ENCODE results near the gene C15orf39.
"Not testable (repeated sequence)": the region's sequence is repeated elsewhere in the genome, so short reads cannot be mapped to it uniquely, and the experiment has no call there.

C15orf39 gene

GRCh38 chr15:75217574-75217973 is 15.9 kb downstream of the C15orf39 start:
- H3K4me3 ChIP-seq (ENCODE audit: low read depth in 1 of 2, low read length in 2 of 2) = not testable (repeated sequence)
- H3K36me3 ChIP-seq (ENCODE audit: control insufficient read depth in 1 of 2, insufficient read depth in 2 of 2, low read length in 2 of 2) = peaks cover 2 to 14% of the 10 kb centered on the region in 2 donors

GRCh38 chr15:75219507-75219929 is 17.8 kb downstream of the C15orf39 start:
- H3K4me3 ChIP-seq (ENCODE audit: low read depth in 1 of 2, low read length in 2 of 2); H3K36me3 ChIP-seq (ENCODE audit: control insufficient read depth in 1 of 2, insufficient read depth in 2 of 2, low read length in 2 of 2); H3K9me3 ChIP-seq (ENCODE audit: control insufficient read depth in 1 of 2, low read length in 2 of 2); H3K27ac ChIP-seq (ENCODE audit: low read length); H3K4me1 ChIP-seq (ENCODE audit: control insufficient read depth in 1 of 2, insufficient read depth in 2 of 2, low read length in 2 of 2); H3K27me3 ChIP-seq (ENCODE audit: low read depth, low read length): not testable (repeated sequence)

More at GRCh38 chr15:75217574-75217973, 15.9 kb downstream of the C15orf39 start:
- H3K27ac ChIP-seq (ENCODE audit: low read length); H3K9me3 ChIP-seq (ENCODE audit: control insufficient read depth in 1 of 2, low read length in 2 of 2); H3K4me1 ChIP-seq (ENCODE audit: control insufficient read depth in 1 of 2, insufficient read depth in 2 of 2, low read length in 2 of 2); H3K27me3 ChIP-seq (ENCODE audit: low read depth, low read length): not testable (repeated sequence)

GRCh38 chr15:75223688-75224087 is 22.0 kb downstream of the C15orf39 start:
- Histone ChIP-seq H3K4me3 (ENCODE audit: low read depth in 1 of 2, low read length in 2 of 2) (no peak overlapping the region), H3K27me3 (ENCODE audit: low read depth, low read length) (no peaks in the 10 kb centered on the region), H3K36me3 (ENCODE audit: control insufficient read depth in 1 of 2, insufficient read depth in 2 of 2, low read length in 2 of 2) (no peaks in the 10 kb centered on the region), H3K9me3 (ENCODE audit: control insufficient read depth in 1 of 2, low read length in 2 of 2) (no peaks in the 10 kb centered on the region), H3K27ac (ENCODE audit: low read length) (no peak overlapping the region), H3K4me1 (ENCODE audit: control insufficient read depth in 1 of 2, insufficient read depth in 2 of 2, low read length in 2 of 2) (no peaks in the 10 kb centered on the region)

GRCh38 chr15:75224281-75224680 is 22.6 kb downstream of the C15orf39 start:
- Histone ChIP-seq H3K4me3 (ENCODE audit: low read depth in 1 of 2, low read length in 2 of 2) (no peak overlapping the region), H3K9me3 (ENCODE audit: control insufficient read depth in 1 of 2, low read length in 2 of 2) (no peaks in the 10 kb centered on the region), H3K27me3 (ENCODE audit: low read depth, low read length) (no peaks in the 10 kb centered on the region), H3K27ac (ENCODE audit: low read length) (no peak overlapping the region), H3K36me3 (ENCODE audit: control insufficient read depth in 1 of 2, insufficient read depth in 2 of 2, low read length in 2 of 2) (no peaks in the 10 kb centered on the region), H3K4me1 (ENCODE audit: control insufficient read depth in 1 of 2, insufficient read depth in 2 of 2, low read length in 2 of 2) (no peaks in the 10 kb centered on the region)

GRCh38 chr15:75225102-75225836 is 23.6 kb downstream of the C15orf39 start:
- not testable (repeated sequence) for H3K9me3 ChIP-seq (ENCODE audit: control insufficient read depth in 1 of 2, low read length in 2 of 2); H3K27ac ChIP-seq (ENCODE audit: low read length); H3K4me1 ChIP-seq (ENCODE audit: control insufficient read depth in 1 of 2, insufficient read depth in 2 of 2, low read length in 2 of 2); H3K27me3 ChIP-seq (ENCODE audit: low read depth, low read length); H3K36me3 ChIP-seq (ENCODE audit: control insufficient read depth in 1 of 2, insufficient read depth in 2 of 2, low read length in 2 of 2); H3K4me3 ChIP-seq (ENCODE audit: low read depth in 1 of 2, low read length in 2 of 2)

DNA sequence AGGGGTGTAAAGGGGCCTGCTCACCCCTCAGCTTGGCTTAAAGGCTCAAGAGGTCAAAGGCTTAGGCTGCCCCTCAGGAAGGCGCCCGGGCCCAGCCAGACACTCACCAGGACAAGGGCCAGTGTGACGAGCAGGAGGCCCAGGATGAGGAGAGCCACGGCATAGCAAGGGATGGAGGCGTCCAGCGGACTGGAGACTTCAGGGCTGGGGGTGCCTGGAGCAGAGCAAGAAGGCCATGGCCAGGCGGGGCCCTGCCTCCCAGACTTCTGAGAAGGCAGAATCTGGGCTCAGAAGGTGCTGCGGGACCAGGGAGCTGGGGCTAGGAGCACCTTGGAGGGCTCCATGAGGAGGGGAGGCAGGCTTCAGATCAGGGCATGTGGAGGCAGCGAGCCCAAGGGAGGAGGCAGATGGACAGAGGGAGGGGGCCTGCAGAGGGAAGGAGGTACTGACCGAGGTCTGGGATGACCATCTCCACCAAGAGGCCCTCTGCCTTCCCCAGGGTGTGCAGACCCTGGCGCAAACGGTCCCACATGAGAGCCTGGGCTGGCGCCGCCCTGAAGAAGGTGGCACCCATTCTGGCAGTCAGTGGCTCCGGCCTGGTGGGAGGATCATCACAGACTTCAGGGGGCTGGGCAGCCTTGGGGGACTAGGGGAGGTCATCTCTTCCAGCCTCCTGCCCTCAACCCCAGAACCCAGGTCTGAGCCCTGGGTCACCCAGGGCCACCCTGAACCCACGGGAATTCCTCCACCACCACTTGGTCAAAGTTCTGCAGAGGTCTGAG is 24.5 kb downstream of the C15orf39 start:
- Histone ChIP-seq H3K27me3 (ENCODE audit: low read depth, low read length) (no peaks in the 10 kb centered on the region), H3K9me3 (ENCODE audit: control insufficient read depth in 1 of 2, low read length in 2 of 2) (no peaks in the 10 kb centered on the region), H3K4me1 (ENCODE audit: control insufficient read depth in 1 of 2, insufficient read depth in 2 of 2, low read length in 2 of 2) (no peaks in the 10 kb centered on the region), H3K36me3 (ENCODE audit: control insufficient read depth in 1 of 2, insufficient read depth in 2 of 2, low read length in 2 of 2) (no peaks in the 10 kb centered on the region), H3K4me3 (ENCODE audit: low read depth in 1 of 2, low read length in 2 of 2) (no peak overlapping the region), H3K27ac (ENCODE audit: low read length) (no peak overlapping the region)

DNA sequence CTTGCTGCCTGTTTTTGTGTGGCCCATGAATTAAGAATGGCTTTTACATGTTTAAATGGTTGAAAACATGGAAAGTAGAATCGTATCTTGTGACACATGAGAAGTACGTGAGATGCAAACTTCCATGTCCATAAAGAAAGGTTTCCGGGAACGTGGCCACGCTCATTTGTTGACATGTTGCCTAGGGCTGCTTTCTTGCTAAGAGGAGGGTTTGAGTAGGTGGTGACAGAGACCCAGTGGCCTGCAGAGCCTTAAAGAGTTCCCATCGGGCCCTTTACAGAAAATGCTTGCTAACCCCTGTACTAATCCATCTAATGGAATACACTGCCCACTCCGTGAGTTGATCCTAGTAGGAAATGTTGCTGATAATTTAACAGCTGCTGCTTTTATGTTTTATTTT is 25.4 kb downstream of the C15orf39 start:
- not testable (repeated sequence) for H3K27ac ChIP-seq (ENCODE audit: low read length); H3K4me1 ChIP-seq (ENCODE audit: control insufficient read depth in 1 of 2, insufficient read depth in 2 of 2, low read length in 2 of 2); H3K4me3 ChIP-seq (ENCODE audit: low read depth in 1 of 2, low read length in 2 of 2); H3K27me3 ChIP-seq (ENCODE audit: low read depth, low read length); H3K9me3 ChIP-seq (ENCODE audit: control insufficient read depth in 1 of 2, low read length in 2 of 2); H3K36me3 ChIP-seq (ENCODE audit: control insufficient read depth in 1 of 2, insufficient read depth in 2 of 2, low read length in 2 of 2)

GRCh38 chr15:75227663-75228280 is 26.1 kb downstream of the C15orf39 start:
- H3K9me3 ChIP-seq (ENCODE audit: control insufficient read depth in 1 of 2, low read length in 2 of 2) = no peaks in the 10 kb centered on the region
- H3K4me1 ChIP-seq (ENCODE audit: control insufficient read depth in 1 of 2, insufficient read depth in 2 of 2, low read length in 2 of 2) = no peaks in the 10 kb centered on the region
- no peaks in the 10 kb centered on the region for H3K27me3 ChIP-seq (ENCODE audit: low read depth, low read length)
- no peak overlapping the region for H3K27ac ChIP-seq (ENCODE audit: low read length)
- no peak overlapping the region for H3K4me3 ChIP-seq (ENCODE audit: low read depth in 1 of 2, low read length in 2 of 2)
- no peaks in the 10 kb centered on the region for H3K36me3 ChIP-seq (ENCODE audit: control insufficient read depth in 1 of 2, insufficient read depth in 2 of 2, low read length in 2 of 2)

DNA sequence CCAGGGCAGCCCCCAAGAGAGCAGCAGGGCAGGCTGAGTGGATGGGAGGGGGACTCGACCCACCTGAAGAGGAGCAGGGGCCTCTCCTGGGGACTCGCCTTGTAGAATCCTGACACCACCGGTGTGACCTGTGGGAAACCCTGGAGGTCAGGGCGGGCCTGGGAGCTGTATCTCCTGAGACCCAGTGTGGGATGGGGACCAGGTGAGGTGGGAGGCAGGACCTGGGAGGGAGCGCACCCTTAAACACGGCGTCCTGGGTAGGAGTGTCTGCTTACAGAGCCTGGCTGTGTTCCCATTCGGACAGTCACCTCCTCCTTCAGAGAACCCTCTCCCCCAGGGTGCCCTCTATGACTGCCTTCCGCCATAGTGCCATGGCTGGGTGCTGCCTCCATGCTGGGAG is 27.1 kb downstream of the C15orf39 start:
- Histone ChIP-seq H3K36me3 (ENCODE audit: control insufficient read depth in 1 of 2, insufficient read depth in 2 of 2, low read length in 2 of 2) (no peaks in the 10 kb centered on the region), H3K4me3 (ENCODE audit: low read depth in 1 of 2, low read length in 2 of 2) (no peak overlapping the region), H3K27me3 (ENCODE audit: low read depth, low read length) (no peaks in the 10 kb centered on the region), H3K9me3 (ENCODE audit: control insufficient read depth in 1 of 2, low read length in 2 of 2) (no peaks in the 10 kb centered on the region), H3K4me1 (ENCODE audit: control insufficient read depth in 1 of 2, insufficient read depth in 2 of 2, low read length in 2 of 2) (no peaks in the 10 kb centered on the region), H3K27ac (ENCODE audit: low read length) (no peak overlapping the region)

GRCh38 chr15:75229191-75230015 is 27.7 kb downstream of the C15orf39 start:
- Histone ChIP-seq H3K9me3 (ENCODE audit: control insufficient read depth in 1 of 2, low read length in 2 of 2) (no peaks in the 10 kb centered on the region), H3K4me1 (ENCODE audit: control insufficient read depth in 1 of 2, insufficient read depth in 2 of 2, low read length in 2 of 2) (no peaks in the 10 kb centered on the region), H3K4me3 (ENCODE audit: low read depth in 1 of 2, low read length in 2 of 2) (no peak overlapping the region), H3K36me3 (ENCODE audit: control insufficient read depth in 1 of 2, insufficient read depth in 2 of 2, low read length in 2 of 2) (no peaks in the 10 kb centered on the region), H3K27ac (ENCODE audit: low read length) (no peak overlapping the region), H3K27me3 (ENCODE audit: low read depth, low read length) (no peaks in the 10 kb centered on the region)

DNA sequence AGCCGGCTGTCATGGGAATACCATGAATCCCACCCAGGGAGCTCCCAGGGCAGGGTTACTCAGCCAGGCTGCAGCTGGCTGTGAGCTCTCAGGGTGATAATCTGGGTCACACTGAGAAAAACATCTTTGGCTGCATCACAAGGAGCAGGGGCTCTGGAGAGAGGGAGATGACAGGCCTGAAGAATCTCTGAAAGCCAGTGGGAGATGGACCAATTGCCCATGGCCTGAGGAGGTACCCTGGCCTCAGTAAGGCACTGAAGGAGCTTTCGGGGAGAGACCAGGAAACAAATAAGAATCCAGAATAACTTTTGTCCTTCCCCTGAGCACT is 28.3 kb downstream of the C15orf39 start:
- no peaks in the 10 kb centered on the region for H3K4me1 ChIP-seq (ENCODE audit: control insufficient read depth in 1 of 2, insufficient read depth in 2 of 2, low read length in 2 of 2)

More for the DNA sequence above, 28.3 kb downstream of the C15orf39 start:
- Histone ChIP-seq H3K4me3 (ENCODE audit: low read depth in 1 of 2, low read length in 2 of 2) (no peak overlapping the region), H3K36me3 (ENCODE audit: control insufficient read depth in 1 of 2, insufficient read depth in 2 of 2, low read length in 2 of 2) (no peaks in the 10 kb centered on the region), H3K27me3 (ENCODE audit: low read depth, low read length) (no peaks in the 10 kb centered on the region), H3K9me3 (ENCODE audit: control insufficient read depth in 1 of 2, low read length in 2 of 2) (no peaks in the 10 kb centered on the region), H3K27ac (ENCODE audit: low read length) (no peak overlapping the region)

Data from muscle layer of duodenum (tissue), 2 donors.